HT1080 (cell line): ENCODE results near the gene PRCD. TPM values are rescaled to one million over a fixed set of nuclear protein-coding genes. Genes with fewer than 3 reads are reported as not detected.

ENCODE experiments used
- DNase-seq: peaks from one replicate; pipeline ENCODE4 v3.0.0-alpha.2; 2015; ENCODE audit warnings: low read depth
- small RNA-seq: library from RNA; depleted of rRNA; stranded (forward); fragments of <200 nt; gene quantifications from one replicate; pipeline ENCODE3, GENCODE V24; 2014
- total RNA-seq: library from RNA; depleted of rRNA; stranded (reverse); fragments of >200 nt; shearing (Covaris generic); gene quantifications from 2 replicates; pipeline ENCODE4 v1.2.3, GENCODE V29; 2014; rRNA removed

The PRCD gene
- total RNA-seq, 1 experiment from 2014 or later, result not detected

GRCh38 chr17:76593959-76594358 is 54.1 kb downstream of the PRCD start:
- DNase-seq, result no peak

GRCh38 chr17:76594690-76595089 is 54.8 kb downstream of the PRCD start:
- DNase-seq, result no peak

Small RNA genes lying within 50 kb of the gene (small RNA-seq; reads per million reads assigned to genes)
- gene SNORD1A (not detected), gene SNORD1B (358 reads per million, percentile 98 among the genes with 10 or more reads in this experiment)

Other genes with a start within 250 kb of the PRCD start
- gene QRICH2, start 231.8 kb upstream of the PRCD start, total RNA-seq, result 1.5 and 1.6 TPM in 2 replicates
- 20.8 and 35.2 TPM in 2 replicates for gene PRPSAP1, start 186.1 kb upstream of the PRCD start, total RNA-seq
- 107 and 122 TPM in 2 replicates for gene SPHK1, start 155.4 kb upstream of the PRCD start, total RNA-seq
- gene UBE2O, start 86.9 kb upstream of the PRCD start, total RNA-seq, result 17.3 and 18.9 TPM in 2 replicates
- 0.05 TPM in 1 of 2 replicates, not detected in the other for gene AANAT, start 72.4 kb upstream of the PRCD start, total RNA-seq
- gene RHBDF2, start 38.6 kb upstream of the PRCD start, total RNA-seq, result 22.8 and 25.2 TPM in 2 replicates
- 0.14 and 0.37 TPM in 2 replicates for gene CYGB, start 2.3 kb upstream of the PRCD start, total RNA-seq
- gene ST6GALNAC2, start 45.8 kb downstream of the PRCD start, total RNA-seq, result not detected in 2 replicates
- not detected in 2 replicates for gene ST6GALNAC1, start 103.7 kb downstream of the PRCD start, total RNA-seq
- 77.4 and 105 TPM in 2 replicates for gene MXRA7, start 170.9 kb downstream of the PRCD start, total RNA-seq
- gene JMJD6, start 186.6 kb downstream of the PRCD start, total RNA-seq, result 27.9 and 30.8 TPM in 2 replicates
- 43.8 and 45.0 TPM in 2 replicates for gene METTL23, start 186.8 kb downstream of the PRCD start, total RNA-seq
- gene SRSF2, start 197.3 kb downstream of the PRCD start, total RNA-seq, result 971 and 1,300 TPM in 2 replicates
- gene MFSD11, start 198.1 kb downstream of the PRCD start, total RNA-seq, result 14.6 and 20.0 TPM in 2 replicates